GM10266 (cell line): Measurements from ENCODE around the gene WDR6.

Source experiments
- DNase-seq: peaks from one replicate; pipeline ENCODE4 v3.0.0; 2012; ENCODE audit errors: extremely low spot score
- CTCF ChIP-seq: IDR thresholded peaks from 2 replicates; pipeline ENCODE4 v1.5.1; 2012; ENCODE audit warnings: mild to moderate bottlenecking, low read depth; ENCODE audit not compliant: control insufficient read depth, insufficient read depth; ENCODE audit errors: missing control alignments

The WDR6 gene

GRCh38 chr3:49034650-49035049, 27.5 kb downstream of the WDR6 start:
- DNase-seq, result no peak
- TF ChIP-seq CTCF, result no peak

GRCh38 chr3:49035281-49035680, 28.1 kb downstream of the WDR6 start:
- no peak for TF ChIP-seq CTCF
- no peak for DNase-seq

GRCh38 chr3:49053543-49053942, 46.4 kb downstream of the WDR6 start:
- DNase-seq, result no peak
- no peak for TF ChIP-seq CTCF

GRCh38 chr3:49054344-49054862, 47.2 kb downstream of the WDR6 start:
- DNase-seq, result no peak
- TF ChIP-seq CTCF, result no peak

- TF ChIP-seq CTCF, result no peak
- DNase-seq, result no peak
Observed at GRCh38 chr3:49057268-49057667, 50.1 kb downstream of the WDR6 start.

GRCh38 chr3:49058011-49058410, 50.8 kb downstream of the WDR6 start:
- no peak for DNase-seq
- no peak for TF ChIP-seq CTCF
